Vagina (tissue), 2 donors: ENCODE data around the gene CTBP2. TPM values are rescaled to one million over a fixed set of nuclear protein-coding genes. Genes with fewer than 3 reads are reported as not detected.

Experiments used
- DNase-seq, 2 donors: peaks; one replicate each; pipeline ENCODE4 v3.0.0-alpha.2; 2017; ENCODE audit errors: extremely low spot score in 2 of 2
- H3K27ac ChIP-seq: fragments of 200-600 bp; sonication (generic); one replicate; pipeline ENCODE4 v1.5.1; 2019
- H3K27me3 ChIP-seq: fragments of 200-600 bp; sonication (generic); one replicate; pipeline ENCODE4 v1.5.1; 2019
- H3K36me3 ChIP-seq, 2 donors: fragments of 200-600 bp; sonication (generic); one replicate each; pipeline ENCODE4 v1.5.1; 2017 to 2019
- H3K4me1 ChIP-seq: fragments of 200-600 bp; sonication (generic); one replicate; pipeline ENCODE4 v1.5.1; 2019
- H3K4me3 ChIP-seq, 2 donors: fragments of 200-600 bp; sonication (generic); 1 replicate in 1 of 2; 2 replicates in 1 of 2; pipeline ENCODE4 v1.5.1; 2016 to 2019
- H3K9me3 ChIP-seq: fragments of 200-600 bp; sonication (generic); one replicate; pipeline ENCODE4 v1.5.1; 2019
- POLR2A ChIP-seq, 2 donors: fragments of 450-650 bp; IDR thresholded peaks; one replicate each; pipeline ENCODE4 v1.6.1; 2017; ENCODE audit warnings: antibody characterized with exemption in 2 of 2, mild to moderate bottlenecking in 2 of 2, moderate library complexity in 2 of 2
- POLR2AphosphoS5 ChIP-seq, 2 donors: sonication (generic); formaldehyde crosslinking; IDR thresholded peaks; one replicate each; pipeline ENCODE4 v1.9.0; 2017; ENCODE audit warnings: antibody characterized with exemption in 2 of 2, mild to moderate bottlenecking in 2 of 2, low read depth in 1 of 2; ENCODE audit not compliant: insufficient read depth in 1 of 2
- intact Hi-C: fragments of 100-400 bp; cut with DNase I; formaldehyde crosslinking; loops from one replicate; pipeline ENCODE4 v1.15.1; 2023
- total RNA-seq: library from RNA; depleted of rRNA; stranded (reverse); fragments of >200 nt; gene quantifications from one replicate; pipeline ENCODE4 v1.2.3, GENCODE V29; 2016
- TF ChIP-seq, protein P1 (sequence below), 3 experiments: fragments of 450-650 bp in 2 of 3; fragments of 200-600 bp in 1 of 3; sonication (generic) in 1 of 3; IDR thresholded peaks; one replicate each; pipeline ENCODE4 v1.5.1; 2017 to 2019; ENCODE audit warnings: antibody characterized with exemption in 3 of 3, mild to moderate bottlenecking in 2 of 3, moderate library complexity in 2 of 3

CTBP2 gene
- total RNA-seq, 1 donor from 2014 or later, result 74.4 TPM

DNA sequence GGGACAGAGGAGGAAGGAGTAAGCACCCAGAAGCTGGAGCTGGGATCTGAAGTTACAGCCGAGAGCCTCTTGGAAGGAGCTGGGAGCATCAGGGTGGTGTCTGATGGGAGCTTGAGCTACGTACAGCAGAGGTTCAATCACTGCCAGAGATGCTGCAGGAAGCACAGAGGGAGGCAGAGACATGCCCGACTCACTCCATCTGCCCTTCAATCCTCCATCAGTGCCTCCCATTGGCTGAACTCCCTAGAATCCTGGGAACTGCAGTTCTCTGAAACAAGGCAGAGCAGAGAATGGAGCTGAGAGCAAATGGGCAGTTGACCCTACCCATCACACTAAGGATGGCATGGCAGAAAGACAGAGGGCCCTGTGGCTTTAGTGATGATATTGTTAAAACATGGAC, 40.0 kb upstream of the CTBP2 start:
- Histone ChIP-seq H3K9me3 (no peaks in the 10 kb centered on the region), H3K27ac (no peak overlapping the region), H3K27me3 (no peaks in the 10 kb centered on the region), H3K36me3 (no peaks in the 10 kb centered on the region), H3K4me3 (no peak overlapping the region), H3K4me1 (no peaks in the 10 kb centered on the region)
- TF ChIP-seq, protein P1, sequence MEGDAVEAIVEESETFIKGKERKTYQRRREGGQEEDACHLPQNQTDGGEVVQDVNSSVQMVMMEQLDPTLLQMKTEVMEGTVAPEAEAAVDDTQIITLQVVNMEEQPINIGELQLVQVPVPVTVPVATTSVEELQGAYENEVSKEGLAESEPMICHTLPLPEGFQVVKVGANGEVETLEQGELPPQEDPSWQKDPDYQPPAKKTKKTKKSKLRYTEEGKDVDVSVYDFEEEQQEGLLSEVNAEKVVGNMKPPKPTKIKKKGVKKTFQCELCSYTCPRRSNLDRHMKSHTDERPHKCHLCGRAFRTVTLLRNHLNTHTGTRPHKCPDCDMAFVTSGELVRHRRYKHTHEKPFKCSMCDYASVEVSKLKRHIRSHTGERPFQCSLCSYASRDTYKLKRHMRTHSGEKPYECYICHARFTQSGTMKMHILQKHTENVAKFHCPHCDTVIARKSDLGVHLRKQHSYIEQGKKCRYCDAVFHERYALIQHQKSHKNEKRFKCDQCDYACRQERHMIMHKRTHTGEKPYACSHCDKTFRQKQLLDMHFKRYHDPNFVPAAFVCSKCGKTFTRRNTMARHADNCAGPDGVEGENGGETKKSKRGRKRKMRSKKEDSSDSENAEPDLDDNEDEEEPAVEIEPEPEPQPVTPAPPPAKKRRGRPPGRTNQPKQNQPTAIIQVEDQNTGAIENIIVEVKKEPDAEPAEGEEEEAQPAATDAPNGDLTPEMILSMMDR (IDR thresholded peaks at IDR 0.05), result no peak
- no peak for TF ChIP-seq POLR2A (IDR thresholded peaks at IDR 0.05)
- TF ChIP-seq POLR2AphosphoS5 (IDR thresholded peaks at IDR 0.05; ENCODE audit: insufficient read depth in 1 of 2, low read depth in 1 of 2), result no peak
- no peak for DNase-seq
- intact Hi-C loops, result no loop called here

DNA sequence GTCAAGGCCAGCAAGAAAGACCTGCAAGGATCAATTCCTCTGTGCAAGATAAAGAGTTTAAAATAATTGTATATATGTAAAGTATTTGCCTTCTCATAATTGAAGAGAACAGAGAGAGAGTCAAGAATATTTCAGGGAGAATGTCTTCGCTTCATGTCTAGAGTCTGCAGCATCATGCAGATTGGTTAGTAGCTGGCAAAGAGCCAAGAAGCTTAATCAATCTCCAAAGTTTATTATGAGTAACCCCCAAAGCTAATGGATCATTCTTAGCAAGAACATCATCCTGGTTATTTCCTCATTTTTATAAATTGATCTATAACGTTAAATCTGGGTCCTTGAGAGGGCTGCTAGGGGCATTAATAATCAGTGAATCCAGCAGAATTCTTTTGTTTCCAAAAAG, 38.9 kb upstream of the CTBP2 start:
- DNase-seq, result no peak
- no peaks in the 10 kb centered on the region for H3K4me1 ChIP-seq
- no peaks in the 10 kb centered on the region for H3K9me3 ChIP-seq
- H3K4me3 ChIP-seq, result no peak overlapping the region
- H3K27me3 ChIP-seq, result no peaks in the 10 kb centered on the region
- intact Hi-C loops, result no loop called here
- H3K27ac ChIP-seq, result no peak overlapping the region
- no peak for TF ChIP-seq POLR2AphosphoS5 (IDR thresholded peaks at IDR 0.05; ENCODE audit: insufficient read depth in 1 of 2, low read depth in 1 of 2)
- TF ChIP-seq, protein P1 (IDR thresholded peaks at IDR 0.05), result no peak
- no peak for TF ChIP-seq POLR2A (IDR thresholded peaks at IDR 0.05)
- H3K36me3 ChIP-seq, result no peaks in the 10 kb centered on the region

DNA sequence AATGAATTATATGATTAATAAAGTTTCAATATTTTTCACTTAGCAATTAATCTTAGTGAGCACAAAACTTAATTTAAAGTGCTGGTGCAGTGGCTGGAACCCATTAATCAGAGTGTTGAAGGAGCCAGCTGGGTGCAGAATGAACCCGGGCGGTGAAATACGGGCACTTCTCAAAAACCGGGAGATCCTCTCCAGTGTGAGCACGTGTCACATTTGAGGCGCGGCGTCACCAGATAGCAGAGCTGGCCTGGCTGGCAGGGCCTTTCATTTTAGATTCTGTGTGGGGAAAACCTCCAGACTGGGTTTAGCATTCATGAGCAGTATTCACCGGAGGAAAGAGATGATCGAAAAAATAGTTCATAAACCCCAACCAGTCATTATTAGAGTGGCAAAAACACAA, 34.5 kb upstream of the CTBP2 start:
- Histone ChIP-seq H3K4me3 (no peak overlapping the region), H3K27ac (no peak overlapping the region), H3K27me3 (no peaks in the 10 kb centered on the region), H3K36me3 (no peaks in the 10 kb centered on the region), H3K4me1 (no peaks in the 10 kb centered on the region), H3K9me3 (no peaks in the 10 kb centered on the region)
- intact Hi-C loops, result no loop called here
- no peak for TF ChIP-seq POLR2A (IDR thresholded peaks at IDR 0.05)
- TF ChIP-seq, protein P1 (IDR thresholded peaks at IDR 0.05), result no peak
- TF ChIP-seq POLR2AphosphoS5 (IDR thresholded peaks at IDR 0.05; ENCODE audit: insufficient read depth in 1 of 2, low read depth in 1 of 2), result no peak
- DNase-seq, result no peak

DNA sequence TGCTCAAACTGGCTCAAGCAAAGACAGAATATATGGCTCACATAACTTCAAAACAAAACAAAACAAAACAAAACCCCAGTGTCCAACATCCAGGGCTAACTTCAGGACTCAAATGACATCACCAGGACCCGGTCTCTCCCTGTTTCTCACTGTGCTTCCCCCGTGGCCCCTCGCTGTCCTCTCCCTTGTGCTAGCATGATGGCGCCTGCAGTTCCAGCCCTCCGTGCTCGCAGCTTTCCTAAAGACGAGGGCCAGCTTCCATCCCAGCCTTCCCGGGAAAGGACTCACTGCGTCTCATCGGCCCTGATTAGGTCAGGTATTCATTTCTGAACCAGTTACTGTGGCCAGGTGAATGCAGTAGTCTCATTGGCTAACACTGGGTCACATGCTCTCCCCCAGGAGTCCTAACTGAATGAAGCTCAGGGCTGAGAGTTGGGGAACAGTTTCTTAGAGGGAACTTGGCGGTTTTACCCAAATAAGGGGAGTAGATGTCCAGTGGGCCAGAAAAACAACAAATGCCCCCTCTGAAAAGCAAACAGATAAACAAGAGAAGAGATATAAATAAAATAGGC, 33.0 kb upstream of the CTBP2 start:
- Histone ChIP-seq H3K27me3 (no peaks in the 10 kb centered on the region), H3K4me1 (no peaks in the 10 kb centered on the region), H3K36me3 (no peaks in the 10 kb centered on the region), H3K4me3 (no peak overlapping the region), H3K27ac (no peak overlapping the region), H3K9me3 (no peaks in the 10 kb centered on the region)
- no peak for DNase-seq
- intact Hi-C loops, result no loop called here
- TF ChIP-seq POLR2AphosphoS5 (IDR thresholded peaks at IDR 0.05; ENCODE audit: insufficient read depth in 1 of 2, low read depth in 1 of 2) (no peak), POLR2A (IDR thresholded peaks at IDR 0.05) (no peak)
- TF ChIP-seq, protein P1 (IDR thresholded peaks at IDR 0.05), result no peak

GRCh38 chr10:125192620-125193019, 32.3 kb upstream of the CTBP2 start:
- Histone ChIP-seq H3K27ac (no peak overlapping the region), H3K27me3 (no peaks in the 10 kb centered on the region), H3K36me3 (no peaks in the 10 kb centered on the region), H3K4me1 (no peaks in the 10 kb centered on the region), H3K4me3 (no peak overlapping the region), H3K9me3 (no peaks in the 10 kb centered on the region)
- DNase-seq, result no peak
- TF ChIP-seq POLR2A (IDR thresholded peaks at IDR 0.05), result no peak
- TF ChIP-seq, protein P1 (IDR thresholded peaks at IDR 0.05), result no peak
- no peak for TF ChIP-seq POLR2AphosphoS5 (IDR thresholded peaks at IDR 0.05; ENCODE audit: insufficient read depth in 1 of 2, low read depth in 1 of 2)
- intact Hi-C loops, result no loop called here
